Activated CD4-positive, alpha-beta memory T cell treated with anti-CD3 and anti-CD28 coated beads, Interleukin-2, amount 10 ng/mL, durations not matched to agents 7 days and 5 days (primary cell): ENCODE results near the gene TXK. TPM values are rescaled to one million over a fixed set of nuclear protein-coding genes. Genes with fewer than 3 reads are reported as not detected.
A peak's percentile ranks its signal among the peaks of the same experiment; 100 is the strongest.

Source experiments
- CTCF ChIA-PET: fragments of 350-600 bp; sonication (Branson Sonifier 250); formaldehyde crosslinking; loops from one replicate; lab custom pipeline; 2021; ENCODE audit warnings: antibody characterized with exemption, inconsistent platforms; lab: Charles Lee
- POLR2A ChIA-PET: fragments of 350-600 bp; sonication (Branson Sonifier 250); formaldehyde crosslinking; loops from one replicate; lab custom pipeline; 2021; ENCODE audit warnings: antibody characterized with exemption; lab: Charles Lee
- DNase-seq: peaks from one replicate; pipeline ENCODE4 v3.0.0-alpha.2; 2020
- H3K27ac Mint-ChIP-seq: one replicate; pipeline ENCODE4 v1.8.0; 2021; ENCODE audit warnings: mild to moderate bottlenecking, mixed read lengths
- H3K27me3 Mint-ChIP-seq: one replicate; pipeline ENCODE4 v1.8.0; 2021; ENCODE audit warnings: mixed read lengths
- H3K36me3 Mint-ChIP-seq: one replicate; pipeline ENCODE4 v1.8.0; 2021; ENCODE audit warnings: low read depth, mixed read lengths
- H3K4me1 Mint-ChIP-seq: one replicate; pipeline ENCODE4 v1.8.0; 2021; ENCODE audit warnings: mixed read lengths
- H3K4me3 Mint-ChIP-seq: one replicate; pipeline ENCODE4 v1.8.0; 2021; ENCODE audit warnings: mild to moderate bottlenecking, mixed read lengths
- H3K9me3 Mint-ChIP-seq: one replicate; pipeline ENCODE4 v1.8.0; 2021; ENCODE audit warnings: mixed read lengths
- total RNA-seq, 2 experiments: library from RNA; stranded (reverse); gene quantifications; one replicate each; pipeline ENCODE4 v1.2.3, GENCODE V29; 2021

TXK gene
- total RNA-seq, 2 experiments from 2014 or later: 15.2 to 18.5 TPM

DNA sequence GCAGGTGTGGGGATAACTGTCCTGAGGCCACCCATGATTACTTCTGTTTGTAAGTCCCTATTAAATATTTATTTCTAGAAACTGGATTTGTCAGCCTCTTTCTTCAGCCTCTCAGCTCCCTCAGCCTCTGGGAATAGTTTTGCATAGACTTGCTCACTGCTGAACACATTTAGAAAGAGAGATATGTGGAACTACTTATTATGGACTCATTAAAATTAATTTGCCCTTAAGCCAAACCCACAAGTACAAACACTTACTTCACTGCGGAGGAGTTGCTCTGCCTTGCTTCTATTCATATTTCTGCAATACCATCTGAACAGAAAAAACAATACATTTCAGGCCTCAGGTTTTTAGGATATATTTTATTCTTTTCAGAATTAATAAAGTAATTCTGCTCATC is 22.4 kb upstream of the TXK start:
- ChIA-PET POLR2A (no interaction called here), CTCF (no interaction called here)
- H3K36me3 Mint-ChIP-seq: peaks cover 14% of the 10 kb centered on the region
- H3K4me1 Mint-ChIP-seq: no peaks in the 10 kb centered on the region
- no peaks in the 10 kb centered on the region for H3K27me3 Mint-ChIP-seq
- no peak overlapping the region for H3K27ac Mint-ChIP-seq
- H3K4me3 Mint-ChIP-seq: no peak overlapping the region
- peaks cover 11% of the 10 kb centered on the region for H3K9me3 Mint-ChIP-seq
- DNase-seq: no peak

DNA sequence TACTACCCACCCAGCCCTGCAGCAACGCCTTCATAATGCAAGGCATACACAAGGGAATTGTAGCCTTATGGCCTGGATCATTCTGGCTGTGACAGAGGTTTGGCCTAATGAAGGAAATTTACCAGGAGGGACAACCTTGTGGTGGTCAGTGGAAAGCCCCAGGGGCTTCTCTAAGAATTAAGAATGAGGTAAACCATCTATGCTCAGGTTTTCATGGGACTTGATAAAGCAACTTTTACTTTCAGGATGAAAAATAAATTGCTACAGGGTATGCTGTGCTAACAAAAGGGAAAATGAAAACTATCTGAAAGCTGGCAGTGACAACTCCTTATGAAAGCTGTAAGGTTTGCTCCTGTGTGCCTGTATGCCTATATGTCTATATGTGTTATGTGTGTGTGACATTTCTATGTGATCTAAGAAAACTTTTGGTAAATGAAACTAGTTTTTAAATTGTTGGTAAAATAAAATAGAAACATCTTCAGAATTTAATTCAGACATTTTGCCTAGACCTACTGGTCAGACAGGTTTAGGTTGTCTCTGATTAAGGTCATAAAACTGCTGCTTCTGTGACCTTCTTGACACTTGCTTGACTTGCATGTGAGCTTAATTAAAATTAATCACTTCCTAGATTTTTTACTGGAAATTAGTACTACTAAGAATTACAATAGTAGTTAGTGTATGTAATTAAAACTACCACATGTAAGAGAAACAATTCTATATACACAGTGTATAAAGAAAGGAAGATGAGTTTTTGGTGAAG is 19.9 kb upstream of the TXK start:
- Mint-ChIP-seq H3K27me3 (no peaks in the 10 kb centered on the region), H3K27ac (no peak overlapping the region), H3K9me3 (peaks cover 11% of the 10 kb centered on the region), H3K4me1 (peaks cover 2% of the 10 kb centered on the region), H3K4me3 (no peak overlapping the region), H3K36me3 (peaks cover 14% of the 10 kb centered on the region)
- ChIA-PET CTCF (no interaction called here), POLR2A (no interaction called here)
- DNase-seq: no peak

DNA sequence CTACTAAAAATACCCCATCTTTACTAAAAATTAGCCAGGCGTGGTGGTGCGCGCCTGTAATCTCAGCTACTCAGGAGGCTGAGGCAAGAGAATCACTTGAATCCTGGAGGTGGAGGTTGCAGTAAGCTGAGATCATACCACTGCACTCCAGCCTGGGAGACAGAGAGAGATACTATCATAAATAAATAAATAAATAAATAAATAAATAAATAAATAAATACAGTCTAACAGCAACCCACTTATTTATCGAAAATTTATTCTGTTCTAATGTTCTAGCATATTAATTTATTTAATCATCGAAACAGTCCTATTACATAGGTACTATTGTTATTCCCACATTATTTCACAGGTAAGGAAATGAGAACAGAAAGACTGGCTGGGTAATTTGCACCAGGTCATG is 18.2 kb upstream of the TXK start:
- CTCF ChIA-PET: no interaction called here
- H3K4me1 Mint-ChIP-seq: peaks cover 2% of the 10 kb centered on the region

DNA sequence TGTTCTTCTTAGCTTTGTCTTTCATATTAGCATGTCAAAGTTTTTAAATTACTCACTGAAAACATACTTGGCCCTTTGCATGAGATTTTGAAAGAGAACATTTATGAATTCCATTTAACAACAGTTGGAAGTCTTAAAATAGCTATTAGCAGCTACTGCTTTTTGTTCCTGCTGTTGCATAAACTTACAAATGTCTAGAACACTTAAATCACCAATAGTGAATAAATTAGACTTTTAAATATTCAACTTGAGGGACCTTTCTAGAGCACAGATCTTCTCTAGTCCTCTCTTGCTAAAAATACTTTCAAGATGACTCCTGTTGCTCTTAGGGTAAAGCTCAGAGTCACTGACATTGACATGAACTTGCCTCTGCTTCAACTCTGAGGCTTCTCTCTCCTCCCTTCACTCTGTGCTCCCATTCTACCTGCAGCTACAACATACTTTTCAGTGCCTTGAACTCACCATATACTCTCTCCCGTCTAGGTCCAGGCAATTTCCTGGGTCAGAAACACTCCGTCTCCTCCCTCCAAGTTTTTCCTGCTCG is 15.8 kb upstream of the TXK start:
- H3K36me3 Mint-ChIP-seq: peaks cover 14% of the 10 kb centered on the region
- H3K27me3 Mint-ChIP-seq: no peaks in the 10 kb centered on the region
- H3K4me3 Mint-ChIP-seq: no peak overlapping the region
- no peak for DNase-seq
- no peak overlapping the region for H3K27ac Mint-ChIP-seq
- ChIA-PET CTCF (no interaction called here), POLR2A (no interaction called here)
- H3K9me3 Mint-ChIP-seq: peaks cover 6% of the 10 kb centered on the region
- H3K4me1 Mint-ChIP-seq: peaks cover 2% of the 10 kb centered on the region

More for the DNA sequence above, 18.2 kb upstream of the TXK start:
- H3K9me3 Mint-ChIP-seq: peaks cover 11% of the 10 kb centered on the region
- no peak overlapping the region for H3K4me3 Mint-ChIP-seq
- H3K27me3 Mint-ChIP-seq: no peaks in the 10 kb centered on the region
- DNase-seq: no peak
- H3K27ac Mint-ChIP-seq: no peak overlapping the region
- H3K36me3 Mint-ChIP-seq: peaks cover 14% of the 10 kb centered on the region
- POLR2A ChIA-PET: no interaction called here

- POLR2A ChIA-PET: no interaction called here
- Mint-ChIP-seq H3K27ac (no peak overlapping the region), H3K27me3 (no peaks in the 10 kb centered on the region), H3K4me3 (no peak overlapping the region), H3K9me3 (no peaks in the 10 kb centered on the region), H3K36me3 (peaks cover 1% of the 10 kb centered on the region), H3K4me1 (peaks cover 2% of the 10 kb centered on the region)
- no peak for DNase-seq
- CTCF ChIA-PET: no interaction called here
Observed at GRCh38 chr4:48147621-48148020, 13.6 kb upstream of the TXK start.

DNA sequence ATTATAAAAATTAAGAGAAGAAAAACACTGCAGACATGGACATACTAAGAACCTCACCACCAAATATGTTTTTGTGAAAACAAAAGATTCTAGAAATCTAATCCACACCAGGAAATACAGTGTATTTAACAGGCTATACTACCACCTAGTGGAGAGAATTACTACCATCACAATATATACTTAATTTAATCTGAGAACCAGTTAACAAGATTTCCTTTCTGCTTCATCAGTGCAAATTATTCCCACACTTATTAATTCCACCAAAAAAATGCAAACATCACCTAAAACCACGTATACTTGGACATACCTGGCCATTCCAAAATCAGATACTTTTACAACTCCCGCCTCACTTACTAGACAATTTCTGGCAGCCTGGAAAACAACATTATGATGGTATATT is 7.0 kb upstream of the TXK start:
- ChIA-PET CTCF (interaction anchor here (0.9 to 5.9 kb wide), 3 partner anchors 12 to 108 kb away, joined by 4 to 114 read pairs (median 24); no protein-coding TSS in a partner anchor), POLR2A (interaction anchor here (0.6 kb wide), 1 partner anchor 12 kb away, joined by 3 read pairs; no protein-coding TSS in a partner anchor)
- no peak for DNase-seq
- Mint-ChIP-seq H3K27ac (no peak overlapping the region), H3K36me3 (no peaks in the 10 kb centered on the region), H3K4me1 (peaks cover 47% of the 10 kb centered on the region), H3K9me3 (no peaks in the 10 kb centered on the region), H3K4me3 (no peak overlapping the region), H3K27me3 (no peaks in the 10 kb centered on the region)

DNA sequence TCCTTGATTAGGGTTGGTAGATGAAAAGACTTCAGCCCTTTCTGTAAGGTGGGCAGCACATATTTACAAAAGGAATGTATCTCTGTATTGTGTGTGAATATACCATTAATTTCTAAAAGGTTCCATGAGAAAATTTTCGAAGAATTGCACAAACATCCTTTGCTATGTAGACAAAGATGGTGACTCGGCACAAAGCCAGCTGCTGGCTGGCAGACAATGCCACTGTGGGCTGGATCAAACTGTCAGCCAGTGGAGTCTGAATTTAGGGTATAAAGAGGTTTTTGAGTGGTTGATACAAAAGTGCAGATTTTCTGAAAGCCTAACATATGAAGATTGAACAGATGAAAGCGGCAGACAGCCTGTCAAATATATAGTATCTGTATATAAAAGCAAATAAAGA is 5.6 kb upstream of the TXK start:
- Mint-ChIP-seq H3K4me1 (peaks cover 56% of the 10 kb centered on the region), H3K27ac (peak overlapping the region; percentile 87), H3K27me3 (no peaks in the 10 kb centered on the region), H3K9me3 (no peaks in the 10 kb centered on the region), H3K36me3 (no peaks in the 10 kb centered on the region), H3K4me3 (no peak overlapping the region)
- CTCF ChIA-PET: interaction anchor here (1.0 to 5.9 kb wide), 8 partner anchors 10 to 206 kb away, joined by 3 to 114 read pairs (median 5); no protein-coding TSS in a partner anchor
- POLR2A ChIA-PET: interaction anchor here (1.0 to 4.4 kb wide), 3 partner anchors 11 to 93 kb away, joined by 5 to 77 read pairs (median 7); no protein-coding TSS in a partner anchor
- no peak for DNase-seq

GRCh38 chr4:48138936-48139335 is 4.9 kb upstream of the TXK start:
- peak; percentile 53 for DNase-seq
- H3K4me3 Mint-ChIP-seq: peak overlapping the region; percentile 25
- H3K27ac Mint-ChIP-seq: peak overlapping the region; percentile 87
- no peaks in the 10 kb centered on the region for H3K9me3 Mint-ChIP-seq
- no peaks in the 10 kb centered on the region for H3K36me3 Mint-ChIP-seq
- peaks cover 64% of the 10 kb centered on the region for H3K4me1 Mint-ChIP-seq
- POLR2A ChIA-PET: interaction anchor here (0.6 to 4.4 kb wide), 6 partner anchors 8 to 224 kb away, joined by 4 to 77 read pairs (median 7); partner anchors contain the start of genes NFXL1 and SLAIN2
- no peaks in the 10 kb centered on the region for H3K27me3 Mint-ChIP-seq
- CTCF ChIA-PET: interaction anchor here (0.9 to 5.9 kb wide), 12 partner anchors 10 to 299 kb away, joined by 3 to 114 read pairs (median 4); no protein-coding TSS in a partner anchor

- H3K36me3 Mint-ChIP-seq: no peaks in the 10 kb centered on the region
- peak overlapping the region; percentile 25 for H3K4me3 Mint-ChIP-seq
- no peaks in the 10 kb centered on the region for H3K27me3 Mint-ChIP-seq
- DNase-seq: no peak
- no peaks in the 10 kb centered on the region for H3K9me3 Mint-ChIP-seq
- H3K27ac Mint-ChIP-seq: peak overlapping the region; percentile 87
- ChIA-PET CTCF (interaction anchor here (0.9 to 5.9 kb wide), 11 partner anchors 9 to 299 kb away, joined by 3 to 114 read pairs (median 3); no protein-coding TSS in a partner anchor), POLR2A (interaction anchor here (0.6 to 4.4 kb wide), 6 partner anchors 7 to 224 kb away, joined by 4 to 77 read pairs (median 7); partner anchors contain the start of genes NFXL1 and SLAIN2)
- H3K4me1 Mint-ChIP-seq: peaks cover 67% of the 10 kb centered on the region
Observed at GRCh38 chr4:48138511-48138910, 4.5 kb upstream of the TXK start.

- Mint-ChIP-seq H3K27me3 (no peaks in the 10 kb centered on the region), H3K4me3 (peak overlapping the region; percentile 53), H3K9me3 (no peaks in the 10 kb centered on the region), H3K4me1 (peaks cover 68% of the 10 kb centered on the region), H3K36me3 (no peaks in the 10 kb centered on the region), H3K27ac (peak overlapping the region; percentile 87)
- ChIA-PET CTCF (interaction anchor here (1.1 to 5.9 kb wide), 6 partner anchors 8 to 104 kb away, joined by 3 to 114 read pairs (median 10); no protein-coding TSS in a partner anchor), POLR2A (interaction anchor here (1.6 to 4.4 kb wide), 4 partner anchors 10 to 223 kb away, joined by 7 to 77 read pairs (median 9); partner anchors contain the start of genes NFXL1 and SLAIN2)
- DNase-seq: peak; percentile 24
Observed at GRCh38 chr4:48137846-48138245, 3.8 kb upstream of the TXK start.

DNA sequence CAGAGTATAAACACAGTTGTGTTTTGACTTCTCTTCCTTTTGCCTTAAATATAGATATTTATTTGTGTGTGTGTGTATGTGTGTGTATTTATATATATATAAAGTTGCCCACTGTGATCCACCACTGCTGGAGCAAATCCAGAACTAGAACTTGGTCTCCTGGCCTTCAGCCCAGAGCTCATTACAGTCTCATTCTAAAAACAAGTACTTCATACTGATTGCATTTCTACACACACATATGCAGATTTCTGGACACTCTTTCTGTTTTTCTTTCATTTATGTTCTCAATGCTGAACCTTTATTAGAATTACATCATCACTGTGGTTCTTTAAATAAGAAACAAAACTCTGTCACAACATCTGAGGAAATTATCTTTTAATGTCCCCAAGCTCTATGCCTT is 381 bp downstream of the TXK start:
- DNase-seq: no peak
- H3K9me3 Mint-ChIP-seq: no peaks in the 10 kb centered on the region
- H3K27ac Mint-ChIP-seq: peak overlapping the region; percentile 88
- ChIA-PET CTCF (interaction anchor here (8.7 kb wide), 1 partner anchor 6 kb away, joined by 114 read pairs; no protein-coding TSS in a partner anchor), POLR2A (interaction anchor here (1.3 kb wide), 1 partner anchor 242 kb away, joined by 3 read pairs; no protein-coding TSS in a partner anchor)
- H3K27me3 Mint-ChIP-seq: no peaks in the 10 kb centered on the region
- H3K4me1 Mint-ChIP-seq: peaks cover 80% of the 10 kb centered on the region
- H3K36me3 Mint-ChIP-seq: peaks cover 16% of the 10 kb centered on the region
- H3K4me3 Mint-ChIP-seq: peak overlapping the region; percentile 78

GRCh38 chr4:48131736-48132135 is 2.3 kb downstream of the TXK start:
- Mint-ChIP-seq H3K4me1 (peaks cover 81% of the 10 kb centered on the region), H3K27ac (peak overlapping the region; percentile 75), H3K9me3 (no peaks in the 10 kb centered on the region), H3K27me3 (no peaks in the 10 kb centered on the region), H3K4me3 (peak overlapping the region; percentile 72), H3K36me3 (peaks cover 24% of the 10 kb centered on the region)
- POLR2A ChIA-PET: interaction anchor here (0.7 to 1.6 kb wide), 3 partner anchors 7 to 28 kb away, joined by 4 to 5 read pairs (median 5); no protein-coding TSS in a partner anchor
- CTCF ChIA-PET: interaction anchor here (0.7 to 8.7 kb wide), 5 partner anchors 8 to 206 kb away, joined by 3 to 114 read pairs (median 4); no protein-coding TSS in a partner anchor
- DNase-seq: no peak
